ENCODE data around the gene ADORA1.

The ADORA1 gene

GRCh38 chr1:203126151-203126865, 1.2 kb upstream of the ADORA1 start:
- Histone ChIP-seq H3K9ac (ENCODE audit: low read length) (no peak overlapping the region), H3K36me3 (ENCODE audit: insufficient read depth, low read length) (no peaks in the 10 kb centered on the region), H3K4me3 (ENCODE audit: low read depth, low read length, poor library complexity, severe bottlenecking) (no peak overlapping the region), H3F3A (ENCODE audit: insufficient read depth, low read length) (no peaks in the 10 kb centered on the region), H3K4me1 (ENCODE audit: insufficient read depth, low read length, severe bottlenecking) (no peaks in the 10 kb centered on the region), H2AFZ (ENCODE audit: low read length) (no peak overlapping the region), H3K79me2 (ENCODE audit: insufficient read depth, low read length) (no peaks in the 10 kb centered on the region), H3K27ac (ENCODE audit: low read depth, low read length, poor library complexity, severe bottlenecking) (no peak overlapping the region), H3K9me2 (ENCODE audit: low read depth, low read length) (no peaks in the 10 kb centered on the region), H3K4me2 (ENCODE audit: low read length) (no peak overlapping the region), H3K27me3 (ENCODE audit: insufficient read depth, low read length) (no peaks in the 10 kb centered on the region; the same call in 1 of the 2 replicates), H3K9me3 (ENCODE audit: low read length) (no peaks in the 10 kb centered on the region), H4K20me1 (ENCODE audit: insufficient read depth, low read length) (no peaks in the 10 kb centered on the region)
- TF ChIP-seq, protein P1, sequence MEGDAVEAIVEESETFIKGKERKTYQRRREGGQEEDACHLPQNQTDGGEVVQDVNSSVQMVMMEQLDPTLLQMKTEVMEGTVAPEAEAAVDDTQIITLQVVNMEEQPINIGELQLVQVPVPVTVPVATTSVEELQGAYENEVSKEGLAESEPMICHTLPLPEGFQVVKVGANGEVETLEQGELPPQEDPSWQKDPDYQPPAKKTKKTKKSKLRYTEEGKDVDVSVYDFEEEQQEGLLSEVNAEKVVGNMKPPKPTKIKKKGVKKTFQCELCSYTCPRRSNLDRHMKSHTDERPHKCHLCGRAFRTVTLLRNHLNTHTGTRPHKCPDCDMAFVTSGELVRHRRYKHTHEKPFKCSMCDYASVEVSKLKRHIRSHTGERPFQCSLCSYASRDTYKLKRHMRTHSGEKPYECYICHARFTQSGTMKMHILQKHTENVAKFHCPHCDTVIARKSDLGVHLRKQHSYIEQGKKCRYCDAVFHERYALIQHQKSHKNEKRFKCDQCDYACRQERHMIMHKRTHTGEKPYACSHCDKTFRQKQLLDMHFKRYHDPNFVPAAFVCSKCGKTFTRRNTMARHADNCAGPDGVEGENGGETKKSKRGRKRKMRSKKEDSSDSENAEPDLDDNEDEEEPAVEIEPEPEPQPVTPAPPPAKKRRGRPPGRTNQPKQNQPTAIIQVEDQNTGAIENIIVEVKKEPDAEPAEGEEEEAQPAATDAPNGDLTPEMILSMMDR (IDR thresholded peaks at IDR 0.05; ENCODE audit: low read length), result no peak; the same call in 1 of the 2 replicates
- TF ChIP-seq EZH2 (IDR thresholded peaks at IDR 0.05; ENCODE audit: borderline replicate concordance, low read length), result no peak

- Histone ChIP-seq H3K9me2 (ENCODE audit: low read depth, low read length) (no peaks in the 10 kb centered on the region), H3K9ac (ENCODE audit: low read length) (no peak overlapping the region), H3K36me3 (ENCODE audit: insufficient read depth, low read length) (no peaks in the 10 kb centered on the region), H4K20me1 (ENCODE audit: insufficient read depth, low read length) (no peaks in the 10 kb centered on the region), H3K4me1 (ENCODE audit: insufficient read depth, low read length, severe bottlenecking) (no peaks in the 10 kb centered on the region), H3F3A (ENCODE audit: insufficient read depth, low read length) (no peaks in the 10 kb centered on the region), H3K4me3 (ENCODE audit: low read depth, low read length, poor library complexity, severe bottlenecking) (no peak overlapping the region), H3K27ac (ENCODE audit: low read depth, low read length, poor library complexity, severe bottlenecking) (no peak overlapping the region), H2AFZ (ENCODE audit: low read length) (no peak overlapping the region), H3K27me3 (ENCODE audit: insufficient read depth, low read length) (no peaks in the 10 kb centered on the region; the same call in 1 of the 2 replicates), H3K9me3 (ENCODE audit: low read length) (no peaks in the 10 kb centered on the region), H3K4me2 (ENCODE audit: low read length) (no peak overlapping the region), H3K79me2 (ENCODE audit: insufficient read depth, low read length) (no peaks in the 10 kb centered on the region)
- TF ChIP-seq, protein P1 (IDR thresholded peaks at IDR 0.05; ENCODE audit: low read length), result no peak
- TF ChIP-seq EZH2 (IDR thresholded peaks at IDR 0.05; ENCODE audit: borderline replicate concordance, low read length), result no peak
Measured at GRCh38 chr1:203126866-203127665, 460 bp upstream of the ADORA1 start.

GRCh38 chr1:203128431-203128715, 847 bp downstream of the ADORA1 start:
- Histone ChIP-seq H3K4me2 (ENCODE audit: low read length) (no peak overlapping the region), H3K79me2 (ENCODE audit: insufficient read depth, low read length) (no peaks in the 10 kb centered on the region), H3F3A (ENCODE audit: insufficient read depth, low read length) (no peaks in the 10 kb centered on the region), H4K20me1 (ENCODE audit: insufficient read depth, low read length) (no peaks in the 10 kb centered on the region), H3K4me3 (ENCODE audit: low read depth, low read length, poor library complexity, severe bottlenecking) (no peak overlapping the region), H3K9me2 (ENCODE audit: low read depth, low read length) (no peaks in the 10 kb centered on the region), H3K9me3 (ENCODE audit: low read length) (no peaks in the 10 kb centered on the region), H3K27ac (ENCODE audit: low read depth, low read length, poor library complexity, severe bottlenecking) (no peak overlapping the region), H3K4me1 (ENCODE audit: insufficient read depth, low read length, severe bottlenecking) (no peaks in the 10 kb centered on the region), H3K27me3 (ENCODE audit: insufficient read depth, low read length) (no peaks in the 10 kb centered on the region), H3K9ac (ENCODE audit: low read length) (no peak overlapping the region), H2AFZ (ENCODE audit: low read length) (no peak overlapping the region), H3K36me3 (ENCODE audit: insufficient read depth, low read length) (no peaks in the 10 kb centered on the region)
- TF ChIP-seq EZH2 (IDR thresholded peaks at IDR 0.05; ENCODE audit: borderline replicate concordance, low read length), result no peak

All from OCI-LY1 (cell line).